HG02678 (cell line): ENCODE results near the gene CFAP20.
A peak's percentile ranks its signal among the peaks of the same experiment; 100 is the strongest.

ENCODE experiments used
- ATAC-seq: cut with Tn5 transposase; IDR thresholded peaks from one replicate; pipeline ENCODE4 v1.9.1; 2021; ENCODE audit warnings: mild to moderate bottlenecking, moderate library complexity; ENCODE audit not compliant: unreplicated experiment

Gene CFAP20

DNA sequence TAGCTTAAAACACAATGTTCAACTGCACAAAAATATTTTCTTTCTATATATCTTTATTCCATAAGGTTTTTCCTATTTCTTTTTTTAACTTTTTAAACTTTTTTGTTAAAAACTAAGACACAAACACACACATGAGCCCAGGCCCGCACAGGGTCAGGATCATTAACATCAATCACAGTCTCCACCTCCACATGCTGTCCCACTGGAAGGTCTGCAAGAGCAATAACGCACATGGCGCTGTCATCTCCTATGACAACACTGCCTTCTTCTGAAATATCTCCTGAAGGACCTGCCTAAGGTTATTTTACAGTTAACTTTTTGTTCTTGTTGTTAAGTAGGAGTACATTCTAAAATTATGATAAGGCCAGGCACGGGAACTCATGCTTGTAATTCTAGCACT lies 4.1 kb downstream of the CFAP20 start:
- no peak for ATAC-seq

DNA sequence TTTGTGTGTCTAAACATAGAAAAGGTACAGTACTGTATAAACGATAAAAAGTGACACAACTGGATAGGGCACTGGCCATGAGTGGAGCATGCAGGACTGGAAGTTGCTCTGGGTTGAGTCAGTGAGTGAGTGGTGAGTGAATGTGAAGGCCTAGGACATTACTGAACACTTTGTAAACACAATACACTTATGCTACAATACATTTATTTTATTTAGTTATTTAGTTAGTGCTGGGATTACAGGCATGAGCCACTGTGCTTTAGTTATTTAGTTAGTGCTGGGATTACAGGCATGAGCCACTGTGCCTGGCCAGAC lies 4.6 kb downstream of the CFAP20 start:
- ATAC-seq: no peak

DNA sequence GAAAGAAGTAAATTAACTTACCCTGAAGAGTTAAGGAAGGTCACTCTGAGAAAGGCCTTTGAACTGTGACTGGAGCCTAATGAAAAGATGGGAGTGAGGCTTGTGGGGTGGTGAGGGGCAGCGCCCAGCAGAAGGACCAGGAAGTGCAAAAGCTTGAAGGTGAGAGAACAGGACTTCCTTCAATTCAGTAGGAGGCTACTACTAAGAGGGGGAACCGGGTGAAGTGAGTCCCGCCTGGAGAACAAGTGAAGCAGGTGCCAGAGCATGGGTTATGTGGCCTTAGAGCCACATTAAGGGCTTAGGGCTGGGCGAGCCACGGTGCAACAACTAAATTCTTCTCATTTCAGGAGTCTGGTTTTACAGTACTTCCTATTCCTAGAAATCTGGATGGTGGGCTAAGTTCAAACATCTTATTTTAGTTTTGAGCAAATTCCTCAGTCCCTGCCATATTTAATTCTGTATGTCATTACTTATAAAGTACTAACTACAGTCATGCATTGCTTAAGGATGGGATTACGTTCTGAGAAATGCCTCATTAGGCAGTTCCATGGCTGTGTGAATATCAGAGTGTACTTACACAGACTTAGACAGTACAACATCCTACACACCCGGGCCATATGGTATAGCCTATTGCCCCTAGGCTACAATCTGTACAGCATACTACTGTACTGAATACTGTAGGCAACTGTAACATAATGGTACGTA lies 5.1 kb downstream of the CFAP20 start:
- no peak for ATAC-seq

DNA sequence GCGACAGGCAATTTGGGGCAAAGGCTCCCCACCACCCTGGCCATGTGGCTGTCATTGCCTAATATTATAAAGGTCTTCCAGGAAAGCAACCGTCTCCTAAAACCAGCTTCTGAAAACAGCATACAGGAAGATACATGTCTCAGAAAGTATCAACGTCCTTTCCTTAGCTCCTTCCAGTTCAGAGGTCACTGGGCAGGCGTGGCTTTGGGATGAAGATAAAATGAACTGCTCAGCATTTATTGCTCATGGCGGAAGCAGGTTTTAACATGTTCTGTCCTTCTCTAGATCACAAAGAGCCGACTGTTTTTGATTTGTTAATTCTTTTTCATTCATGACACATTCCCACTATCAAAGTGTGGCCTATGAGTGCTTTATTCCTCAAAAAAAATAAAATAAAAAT lies 8.0 kb downstream of the CFAP20 start:
- no peak for ATAC-seq

DNA sequence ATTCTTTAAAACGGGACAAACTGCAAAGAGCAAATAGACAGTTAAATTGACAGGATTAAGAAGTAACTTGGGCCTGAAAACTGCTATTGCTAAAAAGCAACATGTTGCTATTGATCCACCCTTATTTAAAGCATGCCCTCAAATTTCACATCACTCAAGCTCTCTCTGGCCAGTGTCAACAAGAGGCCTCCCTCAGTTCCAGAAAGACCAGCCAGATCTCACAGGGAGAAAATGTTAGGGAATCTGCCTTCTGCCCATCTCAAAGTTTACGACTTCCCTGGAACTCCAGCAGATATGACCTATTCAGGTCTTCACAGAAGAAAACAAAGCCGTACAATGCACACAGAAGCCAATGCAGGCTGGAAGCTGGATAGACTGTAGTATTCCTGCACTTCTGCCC lies 8.9 kb downstream of the CFAP20 start:
- ATAC-seq: no peak

DNA sequence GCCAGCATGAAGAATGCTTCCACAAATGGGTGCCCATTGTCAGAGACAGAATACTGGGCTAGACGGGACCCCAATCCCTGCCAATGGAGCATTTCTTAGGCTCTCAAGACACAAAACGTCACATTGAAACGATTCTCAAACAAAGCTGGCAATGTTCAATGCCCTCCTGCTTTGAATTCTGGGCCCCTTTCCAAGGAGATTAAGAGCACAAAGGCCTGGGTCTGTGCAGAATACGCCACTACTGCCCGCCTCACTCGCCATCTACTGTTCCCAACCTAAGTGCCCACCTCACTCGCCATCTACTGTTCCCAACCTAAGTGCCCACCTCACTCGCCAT lies 9.7 kb downstream of the CFAP20 start:
- no peak for ATAC-seq

DNA sequence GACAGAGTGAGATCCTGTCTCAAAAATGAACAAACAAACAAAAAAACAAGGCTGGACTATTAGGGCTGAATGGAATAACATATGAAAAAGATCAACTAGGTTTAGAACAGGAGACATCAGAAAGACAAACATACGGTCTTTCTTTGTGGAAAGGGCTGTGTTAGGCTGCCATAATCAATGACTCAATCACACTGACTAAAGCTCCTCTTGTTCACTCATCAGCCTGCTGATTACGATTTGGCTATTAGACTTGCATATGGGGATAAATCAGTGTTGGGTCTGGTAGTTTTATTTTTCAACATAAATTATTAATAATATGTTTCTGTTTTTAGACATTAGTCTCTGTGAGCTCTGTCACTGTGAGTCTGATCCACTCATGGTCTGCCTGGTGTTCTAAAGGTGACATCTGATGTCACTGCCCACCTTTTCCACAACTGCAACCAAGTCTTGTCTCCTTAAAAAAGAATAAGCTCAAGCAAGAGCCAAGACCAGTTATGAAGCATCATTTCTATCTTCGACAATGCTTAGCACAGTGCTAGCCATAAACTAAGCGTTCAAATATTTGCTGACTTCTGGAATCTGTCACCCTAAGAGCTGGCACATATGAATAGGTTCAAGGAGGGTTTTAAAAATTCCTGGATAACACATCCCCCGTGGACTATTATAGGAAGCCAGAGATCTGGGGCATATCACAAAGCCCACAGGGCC lies 10.2 kb downstream of the CFAP20 start:
- no peak for ATAC-seq

DNA sequence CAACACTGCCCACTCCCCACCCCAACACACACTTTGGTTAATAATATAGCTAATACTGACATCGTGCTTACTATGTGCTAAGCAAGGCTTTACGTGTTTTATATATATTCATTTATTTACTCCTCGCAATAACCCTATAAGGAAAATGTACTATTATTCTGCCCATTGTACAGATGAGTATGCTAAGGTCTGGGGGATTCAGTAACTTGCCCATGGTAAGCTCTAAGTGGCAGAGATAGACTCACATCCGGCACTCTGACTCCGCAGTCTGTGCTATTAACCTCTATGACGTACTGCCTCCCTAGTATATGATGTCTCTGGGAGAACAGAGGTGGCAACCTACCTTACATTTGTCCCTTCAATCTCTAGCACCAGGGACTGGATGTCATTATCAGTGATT lies 12.7 kb downstream of the CFAP20 start:
- no peak for ATAC-seq

DNA sequence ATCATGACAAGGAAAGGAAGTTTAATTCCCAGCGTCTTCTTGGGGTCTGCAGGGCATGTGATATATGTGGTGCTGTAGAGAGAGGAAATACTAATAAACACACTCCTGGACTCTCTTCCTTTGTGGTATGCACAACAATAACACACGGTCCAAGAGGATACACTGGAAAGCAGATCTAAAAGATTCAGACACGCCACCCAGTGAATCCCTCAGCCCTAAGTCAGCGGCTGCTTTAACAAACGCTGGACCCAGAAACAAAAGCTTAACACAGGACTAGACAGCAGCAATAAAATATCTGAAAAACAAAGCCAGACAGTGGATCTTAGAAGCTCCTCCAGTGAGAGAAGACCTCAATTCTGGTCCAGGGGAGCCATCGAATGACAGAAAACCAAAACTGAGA lies 13.1 kb downstream of the CFAP20 start:
- no peak for ATAC-seq

DNA sequence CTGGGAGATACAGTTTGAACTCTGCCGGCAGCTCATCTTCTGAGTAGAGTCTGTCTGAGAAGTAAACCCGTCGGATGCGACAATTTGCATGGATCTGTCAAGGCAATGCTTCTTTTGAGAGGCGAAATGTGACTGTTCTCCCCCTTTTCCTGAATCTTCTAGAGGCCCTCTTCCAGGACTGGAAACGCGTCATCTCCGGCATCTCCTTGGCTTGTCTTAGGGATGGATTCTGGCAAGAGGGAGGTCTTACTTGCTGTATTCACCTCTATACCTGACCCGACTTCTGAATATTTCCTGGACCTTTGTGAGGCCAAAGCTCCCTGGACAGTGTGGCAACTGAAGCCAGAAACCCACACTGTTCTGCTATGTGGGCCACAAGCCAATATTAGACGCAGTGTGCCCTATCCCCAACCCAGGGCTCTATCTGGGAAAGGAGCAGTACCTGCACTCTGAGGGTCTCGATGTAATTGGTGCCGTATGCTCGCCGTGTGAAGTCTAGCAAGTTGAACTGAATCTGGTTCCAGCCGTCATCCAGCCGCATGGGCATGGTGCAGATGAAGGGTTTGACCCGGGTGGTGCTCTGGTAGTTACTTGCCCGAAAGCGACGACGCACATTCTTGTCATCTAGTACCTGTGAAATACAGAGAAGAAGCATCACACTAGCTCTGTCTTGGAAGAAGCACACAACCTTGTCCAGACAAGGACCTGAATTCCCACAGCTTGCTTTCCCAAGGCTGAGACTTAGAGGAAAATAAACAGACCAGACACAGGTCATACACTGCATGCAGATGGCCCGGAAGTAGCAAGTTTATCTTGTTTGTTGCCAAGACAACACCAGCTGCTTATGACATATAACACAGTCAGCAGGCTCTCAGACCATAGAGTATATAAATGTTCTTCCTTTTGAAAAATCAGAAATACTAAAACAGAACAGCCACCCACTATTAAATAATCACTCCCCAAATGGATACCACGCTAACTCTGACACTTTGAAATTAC lies 14.1 kb downstream of the CFAP20 start:
- ATAC-seq: no peak

DNA sequence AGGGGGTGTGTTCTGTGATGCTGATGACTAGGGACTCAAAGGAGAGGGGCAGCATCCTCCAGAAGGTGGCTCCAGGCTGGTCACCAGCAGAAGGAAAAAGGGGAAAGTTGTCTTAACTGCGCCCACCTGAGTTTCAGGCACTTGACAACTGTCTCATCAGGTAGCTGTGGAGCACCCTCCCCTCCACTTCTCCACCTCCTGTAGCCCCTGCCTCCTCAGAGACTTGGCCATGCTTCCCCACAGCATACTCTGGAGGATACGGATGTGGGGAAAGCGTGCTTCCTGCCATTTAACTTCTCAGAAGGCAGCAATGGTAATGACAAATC lies 17.9 kb downstream of the CFAP20 start:
- ATAC-seq: no peak

DNA sequence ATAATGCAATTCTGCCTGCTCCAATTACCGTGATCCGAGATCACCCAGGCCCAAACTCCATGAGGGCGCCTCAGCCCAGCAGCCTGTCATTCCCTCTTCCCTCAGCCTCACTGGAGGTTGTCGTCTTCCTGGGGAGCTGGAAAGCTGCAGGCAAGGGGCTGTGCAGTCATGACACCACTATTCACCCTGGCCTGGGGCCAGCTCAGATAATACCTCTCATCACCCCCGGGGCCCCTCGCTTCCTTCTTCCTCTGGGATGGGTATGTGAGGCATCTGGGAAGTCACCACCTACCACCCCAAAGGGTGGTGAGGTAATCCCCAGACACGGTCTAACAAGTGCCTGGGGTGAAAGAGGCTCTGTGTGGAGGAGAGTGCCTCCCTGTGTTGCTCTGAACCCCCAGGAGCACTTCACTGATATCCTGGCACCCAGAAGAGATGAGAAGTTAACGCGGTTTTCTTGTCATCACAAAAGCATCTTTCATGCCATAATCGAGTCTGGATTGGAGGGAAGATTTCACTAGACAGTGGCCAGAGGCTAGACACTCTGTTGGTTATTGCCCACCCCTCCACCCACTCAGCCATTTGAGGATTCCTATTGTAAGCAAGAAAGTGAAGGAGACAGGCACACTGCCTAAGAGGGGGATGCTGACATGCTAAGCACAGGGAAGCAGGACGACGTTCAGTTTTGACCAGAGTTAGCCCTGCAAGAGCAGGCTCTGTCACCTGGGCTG lies 18.4 kb downstream of the CFAP20 start:
- no peak for ATAC-seq

DNA sequence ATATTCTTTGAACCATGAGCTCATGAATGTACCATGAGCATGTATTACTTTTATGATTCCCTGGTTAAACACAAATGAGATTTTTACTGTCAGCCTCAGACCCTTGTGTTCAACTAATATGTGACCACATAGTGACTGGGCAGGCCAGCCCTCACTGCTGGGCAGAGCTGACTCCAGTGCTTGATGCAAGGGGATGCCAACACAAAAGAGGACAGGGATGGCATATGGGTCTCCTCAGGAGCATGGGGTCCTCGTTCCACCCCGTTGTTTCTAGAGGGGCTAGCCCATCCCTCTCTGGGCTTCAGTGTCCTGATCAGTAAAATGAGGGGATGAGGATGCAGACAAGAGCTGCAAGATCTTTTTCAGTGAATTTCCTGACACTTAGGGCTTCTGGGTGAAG lies 19.3 kb downstream of the CFAP20 start:
- no peak for ATAC-seq

DNA sequence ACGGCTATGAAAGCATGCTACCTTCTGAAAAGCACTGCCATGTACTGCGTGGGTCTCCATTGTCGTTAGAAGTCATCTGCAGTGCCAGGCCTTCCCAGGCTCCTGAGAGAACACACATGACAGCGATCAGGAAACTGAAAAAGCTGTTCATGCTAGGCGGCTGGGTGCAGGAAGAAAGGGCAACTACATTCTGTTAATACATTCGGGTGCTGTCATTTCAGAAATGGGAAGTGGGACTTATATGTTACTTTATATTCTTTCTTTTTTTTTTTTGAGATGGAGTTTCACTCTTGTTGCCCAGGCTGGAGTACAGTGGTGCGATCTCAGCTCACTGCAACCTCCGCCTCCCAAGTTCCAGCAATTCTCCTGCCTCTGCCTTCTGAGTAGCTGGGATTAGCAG lies 19.9 kb downstream of the CFAP20 start:
- ATAC-seq: no peak

DNA sequence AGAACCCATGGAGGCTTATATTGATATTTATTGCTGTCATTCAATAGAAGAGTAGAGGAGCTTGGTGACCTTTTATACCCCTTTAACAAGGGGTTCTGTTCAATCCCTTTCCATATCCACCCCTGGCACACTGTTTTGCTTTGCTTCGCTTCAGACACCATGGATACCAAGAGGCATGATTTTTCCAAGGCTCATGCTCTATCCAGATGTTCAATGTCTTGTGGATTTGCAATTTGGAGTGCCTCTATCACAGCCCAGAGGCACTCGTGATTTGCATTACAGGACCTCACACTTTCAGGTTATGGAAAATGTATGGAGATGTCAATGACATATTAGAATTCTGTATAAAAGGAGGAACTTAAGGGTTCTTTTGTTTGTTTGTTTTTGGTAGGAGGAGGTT lies 21.5 kb downstream of the CFAP20 start:
- no peak for ATAC-seq

DNA sequence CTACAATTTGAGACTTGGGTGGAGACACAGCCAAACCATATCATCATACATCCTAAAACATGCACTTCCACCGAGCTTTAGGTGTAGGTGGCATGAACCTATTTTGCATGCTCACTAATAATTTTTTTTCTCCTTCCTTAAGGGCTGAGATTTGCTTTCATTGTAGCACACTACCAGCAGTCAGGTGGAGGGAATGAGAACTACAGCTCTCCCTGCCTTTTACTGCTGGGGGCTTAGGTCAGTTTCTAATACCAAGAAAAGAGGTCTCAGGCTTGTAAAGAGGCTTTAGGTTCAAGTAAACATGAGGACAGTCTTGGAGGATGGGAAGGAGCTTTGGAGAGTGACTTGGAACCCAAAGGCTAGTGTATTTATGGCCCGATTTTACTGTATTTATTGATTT lies 22.0 kb downstream of the CFAP20 start:
- ATAC-seq: no peak

DNA sequence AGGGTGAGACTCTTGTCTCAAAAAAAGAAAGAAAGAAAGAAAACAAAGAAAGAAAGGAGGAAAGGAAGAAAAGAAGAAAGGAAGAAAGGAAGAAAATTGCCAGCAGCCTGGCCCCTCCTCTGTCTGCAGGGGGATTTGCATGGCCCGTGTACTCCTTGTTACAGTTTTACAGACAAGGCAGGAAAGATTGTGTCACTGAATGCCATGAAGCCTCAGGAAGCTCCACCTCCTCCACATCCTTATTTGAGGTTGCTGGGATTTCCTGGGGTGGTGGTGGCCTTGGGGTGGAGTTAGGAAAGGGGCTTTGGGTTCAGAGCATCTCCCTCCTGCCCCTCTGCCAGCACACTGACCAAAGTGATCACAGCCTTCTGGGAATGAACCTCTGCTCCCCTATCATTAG lies 23.6 kb downstream of the CFAP20 start:
- no peak for ATAC-seq

DNA sequence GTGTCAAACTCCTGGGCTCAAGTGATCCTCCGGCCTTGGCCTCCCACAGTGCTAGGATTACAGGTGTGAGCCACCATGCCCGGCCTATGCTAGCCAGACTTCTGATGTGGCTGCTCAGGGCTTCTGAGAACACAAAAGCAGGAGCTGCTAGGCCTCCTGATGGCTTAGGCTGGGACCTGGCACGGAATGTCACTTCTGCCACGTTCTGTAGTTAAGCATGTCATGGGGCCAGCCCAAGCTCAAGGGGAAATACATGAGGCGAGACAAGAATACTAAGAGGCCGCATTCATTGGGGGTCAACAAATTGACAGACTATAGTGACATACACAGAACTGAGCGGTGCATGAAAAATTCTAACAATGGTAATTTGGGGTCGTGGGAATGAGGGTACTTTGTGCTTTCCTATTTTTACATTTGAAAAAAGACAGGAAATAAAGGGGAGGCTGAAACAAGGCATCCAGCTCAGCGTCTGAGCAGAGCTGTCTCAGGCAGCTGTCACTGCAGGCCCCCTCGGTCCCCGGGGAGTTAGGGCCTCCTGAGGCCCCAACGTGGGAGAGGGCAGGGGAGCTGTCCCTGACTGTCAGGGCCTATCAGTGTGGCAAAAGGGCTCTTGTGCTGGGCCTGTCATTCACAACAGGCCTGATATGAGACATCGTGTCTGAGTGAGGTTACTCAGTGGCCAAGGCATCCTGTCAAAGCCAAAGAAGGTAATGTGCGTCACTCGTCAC lies 26.4 kb downstream of the CFAP20 start:
- peak; percentile 87 for ATAC-seq

DNA sequence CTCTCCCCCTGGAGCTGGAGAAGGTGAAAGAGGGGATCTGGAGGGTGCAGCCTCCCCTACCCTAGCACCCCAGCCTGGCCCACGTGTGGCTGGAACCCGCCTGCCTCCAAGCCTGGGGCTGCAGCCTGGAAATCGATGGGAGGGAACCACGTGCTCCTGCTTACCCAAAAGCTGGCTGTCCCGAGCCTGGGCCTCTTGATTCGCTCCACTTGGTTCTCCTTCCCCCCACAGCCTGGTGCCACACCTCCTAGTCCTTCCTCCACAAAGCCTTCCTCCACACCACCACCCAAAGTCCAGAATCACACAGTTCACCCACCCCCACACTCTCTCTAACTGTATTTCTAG lies 29.3 kb downstream of the CFAP20 start:
- no peak for ATAC-seq

DNA sequence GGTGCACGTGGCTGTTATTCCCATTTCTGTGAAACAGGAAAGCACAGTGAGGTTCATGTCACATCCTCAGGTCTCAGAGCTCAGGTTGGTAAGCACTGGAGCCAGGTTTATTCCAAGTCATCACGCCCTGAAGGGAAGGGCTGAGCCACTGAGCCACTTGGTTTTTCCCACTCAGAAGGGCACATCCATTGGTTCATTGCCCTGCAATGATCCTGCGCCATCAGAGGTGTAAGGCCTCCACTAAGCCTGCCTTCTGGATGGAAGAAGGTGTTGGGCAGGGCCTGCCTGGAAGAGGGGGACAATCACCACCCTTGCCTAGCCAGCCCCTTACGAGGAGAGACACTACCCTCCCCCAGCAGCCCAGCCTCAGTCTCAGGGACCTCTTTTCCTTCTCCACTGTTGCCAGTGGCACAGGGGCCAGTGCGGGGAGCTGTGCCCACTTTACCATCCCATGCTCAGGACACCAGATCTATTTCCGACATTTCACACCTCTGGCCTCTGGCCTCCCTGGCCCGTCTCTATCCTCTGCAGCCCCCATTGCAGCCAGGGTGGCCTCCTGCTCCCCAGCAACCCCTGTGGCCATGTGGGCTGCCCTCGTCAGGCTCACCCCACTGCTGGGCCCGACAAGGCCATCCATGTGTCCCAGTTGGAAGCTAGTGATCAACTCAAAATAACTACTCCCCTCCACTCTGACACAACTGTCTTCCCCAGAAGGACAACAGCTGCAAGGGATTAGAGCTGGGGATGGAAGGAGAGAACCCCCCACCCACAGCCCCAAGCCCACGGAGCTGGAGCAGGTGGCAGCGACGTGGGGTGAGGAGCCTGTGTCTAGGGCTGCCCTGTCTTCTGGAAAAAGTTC lies 29.9 kb downstream of the CFAP20 start:
- ATAC-seq: no peak
